ENCODE results near the gene PMPCA. TPM values are rescaled to one million over a fixed set of nuclear protein-coding genes. Genes with fewer than 3 reads are reported as not detected.
"Not testable (repeated sequence)": the region's sequence is repeated elsewhere in the genome, so short reads cannot be mapped to it uniquely, and the experiment has no call there.

PMPCA gene
- total RNA-seq, 2 donors from 2014 or later: 89.7 to 123 TPM

DNA sequence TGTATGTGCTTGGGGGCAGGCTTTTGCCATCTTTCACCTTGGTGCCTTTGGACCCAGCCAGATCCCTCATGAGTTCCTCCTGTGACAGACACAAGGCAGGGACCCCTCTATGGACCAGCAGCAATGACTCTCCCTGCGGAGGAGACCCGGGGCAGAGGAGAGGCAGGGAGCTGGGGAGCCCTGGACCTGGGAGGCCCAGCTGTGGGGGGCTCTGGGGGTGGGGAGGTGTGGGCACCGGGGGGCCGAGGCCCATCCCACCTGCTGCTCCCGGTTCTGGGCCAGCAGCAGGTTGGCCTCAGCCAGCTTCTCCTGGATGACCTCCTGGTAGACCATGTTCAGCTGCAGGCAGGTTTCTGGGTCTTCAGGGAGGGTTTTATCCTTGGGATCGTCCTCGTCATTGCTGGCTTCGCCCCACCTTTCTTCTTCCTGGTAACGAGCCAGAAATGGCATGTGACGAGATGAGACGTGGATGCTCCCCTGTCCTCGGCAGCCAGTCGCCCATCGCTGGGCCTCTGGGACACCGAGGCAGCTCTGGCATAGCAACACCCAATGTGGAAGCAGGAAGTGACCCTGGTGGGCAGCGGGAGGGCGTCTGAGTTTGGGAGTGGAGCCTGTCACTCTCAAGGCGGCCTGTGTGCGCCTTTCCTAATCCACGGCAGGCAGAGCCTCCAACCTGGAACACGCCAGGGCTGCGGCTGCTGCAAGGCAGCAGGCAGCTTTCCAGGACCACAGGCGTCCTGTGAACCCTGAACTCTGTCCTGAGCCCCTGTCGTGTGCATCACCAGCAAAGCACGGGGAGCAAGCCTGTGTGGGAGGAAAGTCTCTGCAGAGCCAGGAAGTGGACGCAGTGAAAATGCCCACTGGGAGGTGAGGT lies 14.9 kb upstream of the PMPCA start:
- H3K4me3 Mint-ChIP-seq: no peak overlapping the region
- no peak overlapping the region for H3K27ac Mint-ChIP-seq
- H3K36me3 Mint-ChIP-seq (ENCODE audit: low read depth): peaks cover 84% of the 10 kb centered on the region

DNA sequence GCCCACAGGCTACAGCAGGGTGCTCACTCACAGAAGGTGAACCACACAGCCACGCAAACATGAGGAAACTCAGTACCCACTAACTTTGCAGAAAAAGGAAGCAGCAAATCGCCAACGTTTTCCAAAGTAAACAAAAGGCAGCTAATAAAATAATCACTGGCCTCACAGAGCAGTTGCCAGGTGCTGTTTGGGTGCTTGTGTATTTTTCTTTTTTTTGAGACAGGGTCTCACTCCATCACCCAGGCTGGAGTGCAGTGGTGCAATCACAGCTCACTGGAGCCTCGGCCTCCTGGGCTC lies 14.3 kb upstream of the PMPCA start:
- no peak for ATAC-seq (replicated peaks)
- Mint-ChIP-seq H3K4me3 (no peak overlapping the region), H3K9me3 (no peaks in the 10 kb centered on the region), H3K27ac (no peak overlapping the region), H3K4me1 (peaks cover 15% of the 10 kb centered on the region), H3K36me3 (ENCODE audit: low read depth) (peaks cover 80% of the 10 kb centered on the region), H3K27me3 (no peaks in the 10 kb centered on the region)

More for the DNA sequence above, 14.9 kb upstream of the PMPCA start:
- no peak for ATAC-seq (replicated peaks)
- Mint-ChIP-seq H3K27me3 (no peaks in the 10 kb centered on the region), H3K4me1 (peaks cover 16% of the 10 kb centered on the region), H3K9me3 (no peaks in the 10 kb centered on the region)

DNA sequence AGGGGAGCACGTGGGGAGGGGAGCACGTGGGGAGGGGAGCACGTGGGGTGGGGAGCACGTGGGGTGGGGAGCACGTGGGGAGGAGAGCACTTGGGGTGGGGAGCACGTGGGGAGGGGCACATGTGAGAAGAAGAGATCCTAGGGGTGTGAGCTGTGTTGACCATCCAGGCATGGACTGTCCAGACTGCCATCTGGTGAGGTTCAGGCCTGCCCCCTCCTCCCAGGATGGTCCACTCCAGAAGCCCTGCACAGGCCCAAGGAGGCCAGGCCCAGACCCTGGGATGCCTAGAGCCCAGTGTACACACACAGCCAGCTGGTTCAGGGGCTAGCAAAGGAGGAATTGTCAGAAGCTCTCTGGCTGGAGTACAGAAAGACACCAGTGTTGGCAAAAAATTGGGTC lies 12.8 kb upstream of the PMPCA start:
- Mint-ChIP-seq H3K4me1 (peaks cover 11% of the 10 kb centered on the region), H3K27me3 (no peaks in the 10 kb centered on the region), H3K9me3 (no peaks in the 10 kb centered on the region), H3K36me3 (ENCODE audit: low read depth) (peaks cover 80% of the 10 kb centered on the region), H3K4me3 (no peak overlapping the region), H3K27ac (no peak overlapping the region)
- no peak for ATAC-seq (replicated peaks)

DNA sequence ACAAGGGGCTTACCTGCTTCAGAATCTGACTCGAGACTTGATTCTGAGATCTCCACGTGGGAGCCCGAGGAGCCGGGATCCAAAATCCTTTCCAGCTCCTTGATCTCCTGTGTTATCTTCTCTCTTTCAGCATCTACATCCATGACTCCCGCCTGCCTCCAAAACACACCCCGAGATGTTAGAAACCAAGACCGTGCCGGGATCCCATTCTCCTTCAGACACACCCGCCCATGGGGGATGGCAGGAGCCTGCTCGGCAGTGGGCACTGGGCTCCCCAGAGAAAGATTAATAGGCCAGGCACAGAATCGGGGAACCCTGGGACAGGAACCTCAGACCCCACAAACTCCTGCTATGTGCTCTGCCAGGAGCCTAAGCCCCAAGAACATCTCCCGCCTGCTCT lies 12.2 kb upstream of the PMPCA start:
- peaks cover 76% of the 10 kb centered on the region for H3K36me3 Mint-ChIP-seq (ENCODE audit: low read depth)
- peak overlapping the region; percentile 88 for H3K4me3 Mint-ChIP-seq
- H3K27ac Mint-ChIP-seq: peak overlapping the region; percentile 91
- no peaks in the 10 kb centered on the region for H3K27me3 Mint-ChIP-seq
- H3K9me3 Mint-ChIP-seq: no peaks in the 10 kb centered on the region
- H3K4me1 Mint-ChIP-seq: peaks cover 11% of the 10 kb centered on the region
- no peak for ATAC-seq (replicated peaks)

DNA sequence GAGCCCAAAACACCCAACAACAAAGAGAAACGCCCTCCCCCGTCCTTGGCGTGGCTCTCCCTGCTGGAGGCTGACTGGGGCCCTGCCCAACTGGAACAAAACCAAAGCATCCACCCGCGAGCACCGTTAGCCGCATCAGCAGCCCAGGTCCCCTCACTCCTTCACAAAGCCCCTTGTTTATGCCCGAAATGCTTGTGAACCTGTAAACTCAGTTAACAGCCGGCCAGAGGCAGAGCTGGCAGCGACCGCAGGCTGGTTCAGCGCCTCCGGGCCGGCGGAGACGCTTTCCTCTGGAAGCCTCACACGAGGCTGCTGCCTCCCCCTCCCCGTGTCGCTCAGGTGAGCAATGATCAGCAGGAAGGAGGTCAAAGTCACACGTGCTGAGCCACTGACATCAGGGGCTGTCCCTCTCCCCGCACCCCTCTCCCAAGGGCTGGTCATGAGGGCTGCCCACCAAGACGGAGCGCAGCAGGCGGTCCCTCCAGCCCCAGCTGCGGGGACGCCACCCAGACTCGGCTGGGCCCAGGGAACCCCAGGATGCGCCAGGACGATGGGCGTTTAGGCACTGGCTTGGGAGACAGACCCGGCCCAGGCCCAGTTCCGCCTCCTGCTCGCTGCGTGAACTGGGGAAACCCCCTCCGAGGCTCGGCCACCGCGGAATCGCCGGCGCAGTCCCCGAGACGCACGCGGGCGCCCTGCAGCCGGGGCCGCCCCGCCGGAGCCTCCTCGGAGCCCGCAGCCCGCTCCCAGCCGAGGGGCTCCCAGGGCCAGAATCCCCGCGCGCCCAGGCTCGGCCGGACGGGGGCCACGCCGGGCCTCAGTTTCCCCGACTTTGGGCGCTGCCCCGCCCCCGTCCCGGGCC lies 11.1 kb upstream of the PMPCA start:
- Mint-ChIP-seq H3K4me3 (peak overlapping the region; percentile 88), H3K27ac (peak overlapping the region; percentile 91), H3K27me3 (no peaks in the 10 kb centered on the region), H3K4me1 (peaks cover 15% of the 10 kb centered on the region), H3K36me3 (ENCODE audit: low read depth) (peaks cover 79% of the 10 kb centered on the region), H3K9me3 (no peaks in the 10 kb centered on the region)
- peak; percentile 16 for ATAC-seq (replicated peaks)

DNA sequence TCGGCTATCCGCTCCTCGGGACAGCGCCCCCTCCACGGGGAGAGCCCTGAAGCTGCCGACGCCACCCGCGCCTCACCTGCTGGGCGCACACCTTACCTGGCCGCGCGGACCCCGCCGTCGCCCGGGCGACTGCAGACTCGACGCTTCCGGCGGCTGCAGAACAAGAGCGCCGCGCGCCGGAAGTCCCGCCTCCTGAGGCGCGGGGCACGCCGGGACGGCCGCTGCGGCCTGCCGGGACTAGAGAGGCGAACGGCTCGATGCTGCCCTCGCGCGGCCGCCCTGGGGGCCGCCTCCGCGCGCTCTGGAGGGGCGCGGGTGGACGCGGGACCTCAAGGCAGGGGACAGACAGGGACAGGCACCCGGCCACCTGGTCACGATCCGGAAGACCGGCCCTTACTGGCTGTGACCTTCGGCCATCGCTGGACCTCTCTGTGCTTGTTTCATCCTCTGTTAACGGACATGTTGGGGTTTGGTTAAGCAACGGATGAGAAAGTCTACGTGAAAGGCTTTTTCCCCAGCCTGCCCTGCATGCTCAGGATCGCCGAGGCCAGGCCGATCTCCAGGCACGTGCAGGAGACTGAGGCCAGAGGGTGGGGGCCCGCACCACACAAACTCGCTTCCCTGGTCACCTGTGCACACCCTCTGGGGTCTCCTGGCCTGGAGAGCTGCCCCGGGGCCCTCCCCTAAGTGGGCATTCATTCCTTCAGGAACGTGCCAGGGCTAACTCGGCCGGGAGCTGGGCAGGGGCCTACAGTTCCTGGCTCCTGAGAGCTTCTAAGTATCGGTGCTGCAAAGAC lies 10.2 kb upstream of the PMPCA start, which contains the start of gene SNAPC4:
SNAPC4 (minus strand) TSS at position 133 of the 797 bp plus-strand sequence. CDS start 1,742 bp downstream, outside the sequence.
- Mint-ChIP-seq H3K9me3 (no peaks in the 10 kb centered on the region), H3K36me3 (ENCODE audit: low read depth) (peaks cover 79% of the 10 kb centered on the region), H3K4me3 (peak within 1 kb of the TSS; percentile 88), H3K4me1 (peaks cover 23% of the 10 kb centered on the region), H3K27ac (peak within 1 kb of the TSS; percentile 91), H3K27me3 (no peaks in the 10 kb centered on the region)
- ATAC-seq (replicated peaks): peak; percentile 66

DNA sequence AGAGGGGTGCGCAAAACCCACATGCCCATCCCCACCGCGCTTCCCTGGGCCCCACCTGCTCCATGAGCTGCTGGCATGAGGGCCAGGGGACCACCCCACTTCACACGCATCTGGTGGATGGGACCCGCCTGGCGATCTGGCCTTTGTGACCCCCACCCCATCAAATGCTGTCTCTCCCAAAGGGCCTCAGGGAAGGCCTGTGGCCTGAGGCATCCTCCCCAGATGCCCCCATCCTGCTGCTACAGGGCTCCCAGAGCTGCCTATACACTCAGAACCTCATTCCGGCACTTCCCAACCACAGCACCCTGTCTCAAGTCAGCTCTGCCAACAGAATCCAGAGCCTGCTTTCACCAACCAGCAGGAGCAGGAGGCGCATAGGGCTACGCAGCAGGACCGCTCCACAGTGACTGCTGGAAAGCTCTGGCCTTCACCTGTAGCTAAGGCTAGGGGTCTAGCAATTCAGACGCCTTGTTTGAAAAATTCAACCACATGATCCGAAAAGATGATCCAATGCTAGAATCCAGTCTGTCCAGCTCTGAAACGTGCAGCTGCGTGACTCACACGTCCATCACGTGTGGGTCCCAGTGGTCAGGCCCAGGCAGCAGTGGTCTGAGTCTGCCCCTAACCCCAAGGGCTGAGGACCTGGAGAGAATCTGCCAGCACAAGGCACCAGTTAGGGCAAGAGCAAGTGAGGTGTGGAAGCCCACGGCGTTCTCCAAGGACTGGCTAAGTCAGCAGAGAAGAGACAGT lies 9.1 kb upstream of the PMPCA start:
- Mint-ChIP-seq H3K9me3 (no peaks in the 10 kb centered on the region), H3K36me3 (ENCODE audit: low read depth) (peaks cover 78% of the 10 kb centered on the region), H3K4me1 (peaks cover 24% of the 10 kb centered on the region), H3K4me3 (peak overlapping the region; percentile 88), H3K27me3 (no peaks in the 10 kb centered on the region), H3K27ac (peak overlapping the region; percentile 84)
- no peak for ATAC-seq (replicated peaks)

DNA sequence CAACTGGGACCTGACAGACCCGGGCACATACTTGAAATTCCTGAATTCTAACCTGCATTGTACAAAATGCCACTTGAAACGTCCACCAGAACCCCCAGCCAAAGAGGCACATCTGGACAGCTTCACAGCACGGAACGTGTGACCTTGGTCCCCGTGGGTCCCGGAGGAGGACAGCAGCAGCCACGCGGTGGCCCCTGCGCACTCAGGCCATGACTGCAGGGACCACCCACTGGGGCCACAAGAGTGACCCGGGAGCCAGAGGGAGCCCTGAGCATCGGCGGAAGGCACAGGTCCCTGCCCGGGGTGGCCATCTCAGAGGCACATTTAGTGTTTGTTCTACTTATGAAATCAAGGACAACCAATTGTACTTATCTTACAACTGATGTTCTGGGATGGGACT lies 8.4 kb upstream of the PMPCA start:
- no peaks in the 10 kb centered on the region for H3K27me3 Mint-ChIP-seq
- H3K4me3 Mint-ChIP-seq: peak overlapping the region; percentile 88
- no peak for ATAC-seq (replicated peaks)
- peak overlapping the region; percentile 84 for H3K27ac Mint-ChIP-seq
- H3K36me3 Mint-ChIP-seq (ENCODE audit: low read depth): peaks cover 78% of the 10 kb centered on the region
- peaks cover 24% of the 10 kb centered on the region for H3K4me1 Mint-ChIP-seq
- H3K9me3 Mint-ChIP-seq: no peaks in the 10 kb centered on the region

DNA sequence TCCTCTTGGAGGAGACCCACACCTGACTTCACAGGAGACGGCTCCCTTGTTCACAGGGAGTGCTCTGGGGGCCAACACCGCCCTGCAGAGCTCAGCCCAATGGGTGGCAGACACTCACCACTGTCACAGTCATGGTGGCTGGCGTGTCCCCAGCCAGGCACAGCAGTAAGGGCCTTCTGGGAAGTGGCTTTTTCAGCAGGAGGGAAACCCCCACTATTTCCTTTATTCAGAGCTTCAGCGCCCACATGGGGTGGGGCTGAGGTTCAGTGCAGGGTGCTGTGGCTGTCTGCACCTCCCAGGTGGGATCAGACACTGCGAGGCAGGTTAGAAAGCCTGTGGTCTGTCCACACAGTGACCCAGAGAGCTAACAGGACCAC lies 6.9 kb upstream of the PMPCA start:
- Mint-ChIP-seq H3K4me1 (peaks cover 28% of the 10 kb centered on the region), H3K36me3 (ENCODE audit: low read depth) (peaks cover 78% of the 10 kb centered on the region), H3K27ac (peak overlapping the region; percentile 88), H3K27me3 (no peaks in the 10 kb centered on the region), H3K4me3 (peak overlapping the region; percentile 86), H3K9me3 (no peaks in the 10 kb centered on the region)
- ATAC-seq (replicated peaks): peak; percentile 80

DNA sequence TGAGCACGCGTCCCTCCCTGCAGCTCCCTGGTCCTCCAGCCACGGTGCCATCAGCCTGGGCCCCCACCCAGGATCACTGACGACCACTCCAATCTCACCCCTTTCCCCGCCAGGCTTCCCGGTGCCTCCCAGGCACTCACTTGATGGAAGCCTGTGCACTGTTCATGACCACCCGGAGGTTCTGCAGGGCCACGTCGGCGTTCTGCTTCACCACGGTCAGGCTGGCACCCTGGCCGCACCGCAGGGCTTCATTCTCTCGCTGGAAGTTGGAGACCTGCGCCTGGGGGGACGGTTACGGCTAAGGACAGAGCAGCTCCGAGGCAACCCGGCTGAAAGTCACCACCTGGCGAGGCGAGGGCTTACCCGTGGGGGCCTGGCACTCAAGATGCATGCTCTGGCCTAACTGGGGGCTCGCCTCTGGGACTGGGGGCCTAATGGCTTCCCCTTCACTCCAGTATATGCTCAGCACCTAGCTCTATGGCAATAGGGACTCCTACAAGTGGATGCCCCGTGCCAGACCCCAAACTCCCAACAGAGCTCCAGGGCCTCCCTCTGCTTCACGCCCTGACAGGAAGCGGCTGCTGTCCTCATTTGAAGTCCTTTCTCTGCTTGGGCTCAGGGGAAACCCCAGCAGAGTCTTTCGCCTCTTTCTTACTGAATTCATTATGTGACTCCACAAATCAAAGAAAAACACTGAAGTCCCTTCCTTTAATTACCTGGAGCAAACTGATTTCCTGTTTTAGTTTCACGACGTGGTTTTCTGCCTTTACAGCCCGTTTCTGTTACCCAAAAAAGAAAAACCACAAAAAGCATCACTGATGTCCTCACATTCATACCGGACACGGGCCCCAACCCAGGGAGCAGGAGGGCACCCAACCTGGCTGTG lies 6.3 kb upstream of the PMPCA start:
- H3K27me3 Mint-ChIP-seq: no peaks in the 10 kb centered on the region
- ATAC-seq (replicated peaks): peak; percentile 63

DNA sequence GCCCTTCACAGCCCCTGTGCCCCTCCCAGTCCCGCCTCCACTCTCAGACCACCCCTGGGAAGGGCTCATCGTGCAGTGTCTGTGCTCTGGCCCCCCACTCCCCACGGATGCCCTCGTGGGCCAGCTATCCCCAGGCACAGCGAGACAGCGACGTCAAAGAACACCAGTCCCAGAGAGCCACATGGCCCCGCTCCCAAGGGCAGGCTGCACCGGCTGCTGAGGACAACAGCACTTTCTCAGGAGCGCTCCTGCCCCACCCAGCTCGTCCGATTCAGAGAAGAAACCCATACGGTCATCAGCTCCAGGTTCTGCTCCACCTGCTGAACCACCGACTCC lies 5.7 kb upstream of the PMPCA start:
- no peaks in the 10 kb centered on the region for H3K9me3 Mint-ChIP-seq
- peak overlapping the region; percentile 88 for H3K27ac Mint-ChIP-seq
- ATAC-seq (replicated peaks): peak; percentile 1
- H3K4me3 Mint-ChIP-seq: peak overlapping the region; percentile 86
- H3K4me1 Mint-ChIP-seq: peaks cover 26% of the 10 kb centered on the region
- H3K36me3 Mint-ChIP-seq (ENCODE audit: low read depth): peaks cover 82% of the 10 kb centered on the region
- H3K27me3 Mint-ChIP-seq: no peaks in the 10 kb centered on the region

More for the DNA sequence above, 6.3 kb upstream of the PMPCA start:
- Mint-ChIP-seq H3K4me3 (peak overlapping the region; percentile 86), H3K4me1 (peaks cover 28% of the 10 kb centered on the region), H3K9me3 (no peaks in the 10 kb centered on the region), H3K27ac (peak overlapping the region; percentile 88), H3K36me3 (ENCODE audit: low read depth) (peaks cover 78% of the 10 kb centered on the region)

DNA sequence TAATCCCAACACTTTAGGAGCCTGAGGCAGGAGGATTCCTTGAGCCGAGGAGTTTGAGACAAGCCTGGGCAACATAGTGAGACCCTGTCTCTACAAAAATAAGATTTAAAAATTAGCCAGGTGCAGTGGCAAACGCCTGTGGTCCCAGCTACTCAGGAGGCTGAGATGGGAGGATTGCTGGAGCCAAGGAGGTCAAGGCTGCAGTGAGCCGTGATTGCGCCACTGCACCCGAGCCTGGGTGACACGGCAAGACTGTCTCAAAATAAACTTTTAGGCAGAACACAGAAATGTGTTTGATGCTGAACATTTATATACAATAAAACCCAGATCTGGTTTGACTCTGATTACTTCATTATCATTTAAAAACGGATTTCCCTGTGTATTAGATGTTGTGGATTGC lies 5.0 kb upstream of the PMPCA start:
- ATAC-seq (replicated peaks): no peak
- peak overlapping the region; percentile 88 for H3K27ac Mint-ChIP-seq
- H3K9me3 Mint-ChIP-seq: no peaks in the 10 kb centered on the region
- H3K36me3 Mint-ChIP-seq (ENCODE audit: low read depth): peaks cover 87% of the 10 kb centered on the region
- peaks cover 26% of the 10 kb centered on the region for H3K4me1 Mint-ChIP-seq
- H3K27me3 Mint-ChIP-seq: no peaks in the 10 kb centered on the region
- peak overlapping the region; percentile 86 for H3K4me3 Mint-ChIP-seq

DNA sequence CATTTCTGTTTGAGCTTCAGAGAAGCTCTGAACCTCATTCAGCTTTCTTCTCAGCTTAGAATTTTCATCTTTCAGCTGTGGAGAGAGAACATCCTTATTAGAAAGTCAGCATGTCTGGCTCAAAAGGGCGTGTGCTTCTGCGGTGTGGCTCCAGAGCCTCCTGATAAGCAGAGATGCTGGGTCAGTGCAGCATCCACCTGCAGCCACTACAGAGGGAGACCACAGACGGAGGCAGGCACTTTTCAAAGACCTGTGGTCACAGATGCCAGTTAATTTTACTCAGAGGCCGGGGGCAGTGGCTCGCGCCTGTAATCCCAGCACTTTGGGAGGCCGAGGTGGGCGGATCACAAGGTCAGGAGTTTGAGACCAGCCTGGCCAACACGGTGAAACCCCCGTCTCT lies 4.6 kb upstream of the PMPCA start:
- not testable (repeated sequence) for H3K9me3 Mint-ChIP-seq; ATAC-seq (replicated peaks); H3K27me3 Mint-ChIP-seq
- peaks cover 26% of the 10 kb centered on the region for H3K4me1 Mint-ChIP-seq
- H3K27ac Mint-ChIP-seq: peak overlapping the region; percentile 88
- peaks cover 91% of the 10 kb centered on the region for H3K36me3 Mint-ChIP-seq (ENCODE audit: low read depth)
- H3K4me3 Mint-ChIP-seq: peak overlapping the region; percentile 86

Data from activated T-helper 17 cell treated with anti-CD3 and anti-CD28 coated beads, Interleukin-2, amount 50 U/mL, for 72 hours (primary cell).